GM18867 (cell line): ENCODE data around the gene COX19.

Source experiments
- ATAC-seq: cut with Tn5 transposase; IDR thresholded peaks from one replicate; pipeline ENCODE4 v1.9.1; 2021; ENCODE audit warnings: mild to moderate bottlenecking, moderate library complexity; ENCODE audit not compliant: unreplicated experiment

The COX19 gene

GRCh38 chr7:992709-993607 is 17.6 kb upstream of the COX19 start:
- ATAC-seq = peak; percentile 85

- ATAC-seq = no peak
Observed at GRCh38 chr7:991729-992656, 16.6 kb upstream of the COX19 start.

DNA sequence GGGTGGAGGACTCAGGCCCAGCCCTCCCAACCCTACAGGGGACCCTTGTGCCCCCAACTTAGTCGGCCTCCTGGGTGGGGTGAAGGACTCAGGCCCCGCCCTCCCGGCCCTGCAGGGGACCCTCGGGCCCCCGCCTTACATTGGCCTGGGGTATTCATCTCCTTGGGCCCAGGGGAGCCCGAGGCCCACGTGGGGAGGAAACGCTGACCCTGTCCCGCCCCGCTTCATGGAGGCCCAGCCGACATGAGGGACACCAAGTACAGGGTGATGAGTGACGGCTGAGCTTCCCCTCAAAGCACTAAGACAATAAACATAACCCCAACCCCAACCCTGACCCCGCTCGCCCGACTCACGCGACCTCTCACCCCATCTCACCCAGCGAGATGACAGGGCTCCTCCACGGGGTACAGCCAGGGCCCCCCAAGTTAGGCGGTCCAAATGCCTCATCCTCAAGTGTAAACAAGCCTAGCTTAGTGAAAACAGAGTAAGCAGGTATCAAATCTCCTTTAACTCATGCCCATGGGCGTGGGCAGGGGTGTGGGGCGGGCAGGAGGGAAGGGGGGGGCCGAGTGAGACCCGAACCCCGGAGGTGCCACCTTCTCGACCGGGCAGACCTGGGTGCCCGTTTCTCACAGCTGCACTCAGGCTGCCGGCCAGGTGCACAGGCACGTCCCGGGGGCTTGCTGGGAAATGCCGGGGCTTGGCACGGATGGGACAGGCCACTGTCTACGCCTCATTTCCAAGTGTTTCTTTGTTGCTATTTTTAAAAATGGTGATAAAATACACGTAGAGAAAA is 15.8 kb upstream of the COX19 start:
- no peak for ATAC-seq

DNA sequence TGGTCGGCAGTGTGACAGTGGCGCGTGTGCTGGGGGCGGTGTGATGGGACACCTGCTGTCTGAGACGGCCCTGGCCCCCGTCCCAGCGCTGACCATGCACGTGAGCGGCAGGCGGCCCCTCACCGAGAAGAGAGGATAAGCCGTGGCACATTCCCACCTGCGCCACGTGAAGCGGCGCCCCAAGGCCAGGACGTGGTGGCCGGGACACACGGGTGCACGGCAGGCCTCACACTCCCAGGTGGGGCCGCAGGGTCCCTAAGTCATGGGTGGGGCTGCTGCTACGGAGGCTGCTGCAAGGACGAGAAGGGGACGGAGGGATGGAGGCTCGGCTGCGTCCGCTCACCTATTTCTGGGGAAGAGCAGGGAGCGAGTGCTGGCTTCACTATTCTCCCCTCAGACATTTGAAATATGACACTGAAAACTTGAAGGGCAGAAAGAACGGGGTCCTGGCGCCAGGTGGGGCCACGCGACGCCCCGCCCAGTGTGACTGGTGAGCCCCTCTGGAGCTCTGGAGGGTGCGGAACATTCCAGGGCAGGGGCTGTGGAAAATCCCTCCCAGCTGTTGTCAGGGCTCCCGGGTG is 15.1 kb upstream of the COX19 start:
- no peak for ATAC-seq

- ATAC-seq = no peak
Observed at GRCh38 chr7:988963-989529, 13.7 kb upstream of the COX19 start.

GRCh38 chr7:988426-988911 is 13.1 kb upstream of the COX19 start:
- ATAC-seq = no peak

GRCh38 chr7:987909-988308 is 12.6 kb upstream of the COX19 start:
- ATAC-seq = no peak

DNA sequence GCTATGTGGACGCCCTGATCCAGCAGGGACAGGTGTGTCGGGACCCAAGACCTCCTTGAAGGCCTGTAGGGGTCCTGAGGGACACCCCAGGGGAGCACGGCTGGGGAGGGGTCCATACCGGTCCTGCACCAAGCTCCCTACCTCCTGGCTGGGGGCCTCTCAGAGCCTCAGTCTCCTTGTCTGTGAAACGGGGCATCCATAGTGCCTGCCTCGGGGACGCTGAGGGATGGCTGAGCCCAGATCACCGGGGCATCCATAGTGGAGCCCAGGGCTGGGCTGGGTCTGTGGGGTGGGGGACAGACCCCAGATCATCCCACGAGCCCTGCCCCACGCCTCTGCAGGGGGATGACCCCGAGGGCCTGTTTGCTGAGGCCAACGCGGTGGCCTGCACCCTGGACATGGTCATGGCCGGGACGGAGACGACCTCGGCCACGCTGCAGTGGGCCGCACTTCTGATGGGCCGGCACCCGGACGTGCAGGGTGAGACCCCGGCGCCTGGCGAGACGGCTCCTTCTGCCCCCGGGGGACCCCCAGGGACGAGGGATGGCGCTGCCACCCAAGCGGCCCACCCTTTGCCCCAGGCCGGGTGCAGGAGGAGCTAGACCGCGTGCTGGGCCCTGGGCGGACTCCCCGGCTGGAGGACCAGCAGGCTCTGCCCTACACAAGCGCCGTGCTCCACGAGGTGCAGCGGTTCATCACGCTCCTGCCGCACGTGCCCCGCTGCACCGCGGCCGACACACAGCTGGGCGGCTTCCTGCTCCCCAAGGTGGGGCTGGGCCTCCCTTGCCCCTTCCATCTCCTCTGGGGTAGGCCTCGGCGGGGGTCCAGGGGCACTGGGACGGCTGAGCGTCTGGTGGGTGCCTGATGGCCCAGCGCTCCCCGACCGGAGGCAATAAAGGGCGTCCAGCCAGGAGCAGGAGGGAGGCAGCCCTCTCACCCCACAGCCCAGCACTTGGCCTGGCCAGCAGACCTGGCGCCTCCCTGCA is 11.7 kb upstream of the COX19 start:
- no peak for ATAC-seq

- ATAC-seq = no peak
Observed at GRCh38 chr7:985915-986741, 10.8 kb upstream of the COX19 start.

DNA sequence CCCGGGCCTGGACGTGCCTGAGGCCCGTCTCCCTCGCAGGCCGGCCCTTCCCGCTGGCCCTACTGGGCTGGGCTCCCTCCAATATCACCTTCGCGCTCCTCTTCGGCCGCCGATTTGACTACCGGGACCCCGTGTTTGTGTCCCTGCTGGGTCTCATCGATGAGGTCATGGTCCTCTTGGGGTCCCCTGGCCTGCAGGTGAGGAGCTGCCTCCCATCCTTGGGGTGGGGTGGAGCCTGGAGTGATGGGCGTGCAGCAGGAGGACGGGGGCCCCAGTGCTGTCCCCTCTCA is 9.7 kb upstream of the COX19 start:
- ATAC-seq = no peak

GRCh38 chr7:984361-985126 is 9.2 kb upstream of the COX19 start:
- no peak for ATAC-seq

GRCh38 chr7:983616-984071 is 8.3 kb upstream of the COX19 start:
- no peak for ATAC-seq

GRCh38 chr7:983004-983615 is 7.8 kb upstream of the COX19 start, which contains the start of gene CYP2W1:
Gene CYP2W1 (plus strand): TSS chr7:983181. CDS start chr7:983212, 31 bp downstream.
- ATAC-seq = no peak

- ATAC-seq = no peak
Observed at GRCh38 chr7:982511-983003, 7.2 kb upstream of the COX19 start.

- ATAC-seq = no peak
Observed at GRCh38 chr7:981793-982510, 6.6 kb upstream of the COX19 start.
